ENCODE data around the gene RXFP4. TPM values are rescaled to one million over a fixed set of nuclear protein-coding genes. Genes with fewer than 3 reads are reported as not detected.

The RXFP4 gene
- total RNA-seq, 4 donors from 2014 or later: not detected

GRCh38 chr1:155967341-155968050 lies 26.1 kb downstream of the RXFP4 start:
- peaks cover 26 to 69% (median 56%) of the 10 kb centered on the region in 4 donors for H3K36me3 ChIP-seq
- no peak for DNase-seq (ENCODE audit: extremely low spot score)
- WGBS: 32% methylated on average over 13 of the region's 13 CpGs
- peaks cover 76 to 91% (median 80%) of the 10 kb centered on the region in 4 donors for H3K4me1 ChIP-seq
- intact Hi-C loops (cut with DNase I): no loop called here
- no peaks in the 10 kb centered on the region for H3K9me3 ChIP-seq
- peak overlapping the region in 3 of 4 donors; percentile 5 to 16 (median 5) for H3K4me3 ChIP-seq
- TF ChIP-seq EP300 (IDR thresholded peaks at IDR 0.05) (no peak), POLR2A (IDR thresholded peaks at IDR 0.05; ENCODE audit: low read depth) (no peak), POLR2AphosphoS5 (IDR thresholded peaks at IDR 0.05) (peak in 1 of 2 donors; percentile 37), CTCF (IDR thresholded peaks at IDR 0.05) (no peak)
- H3K27me3 ChIP-seq: no peaks in the 10 kb centered on the region
- H3K27ac ChIP-seq (replicated peaks in 1 of 4): peak overlapping the region; percentile 79 to 97 (median 91)

- Histone ChIP-seq H3K9me3 (no peaks in the 10 kb centered on the region), H3K36me3 (peaks cover 22 to 68% (median 51%) of the 10 kb centered on the region in 4 donors), H3K4me1 (peaks cover 76 to 91% (median 80%) of the 10 kb centered on the region in 4 donors), H3K27ac (replicated peaks in 1 of 4) (peak overlapping the region; percentile 79 to 97 (median 91)), H3K27me3 (no peaks in the 10 kb centered on the region), H3K4me3 (peak overlapping the region in 3 of 4 donors; percentile 5 to 16 (median 5))
- TF ChIP-seq EP300 (IDR thresholded peaks at IDR 0.05) (no peak), POLR2A (IDR thresholded peaks at IDR 0.05; ENCODE audit: low read depth) (no peak)
- no peak for DNase-seq (ENCODE audit: extremely low spot score)
- WGBS: 45% methylated on average over 7 of the region's 7 CpGs
- intact Hi-C loops (cut with DNase I): no loop called here
These were observed 26.6 kb downstream of the RXFP4 start for GRCh38 chr1:155968051-155968400.

- H3K27ac ChIP-seq (replicated peaks in 1 of 4): peak overlapping the region; percentile 79 to 97 (median 91)
- 30% methylated on average over 3 of the region's 3 CpGs for WGBS
- H3K27me3 ChIP-seq: no peaks in the 10 kb centered on the region
- H3K4me1 ChIP-seq: peaks cover 79 to 91% (median 81%) of the 10 kb centered on the region in 4 donors
- intact Hi-C loops (cut with DNase I): no loop called here
- TF ChIP-seq CTCF (IDR thresholded peaks at IDR 0.05): no peak
- peak overlapping the region in 1 of 4 donors; percentile 11 for H3K4me3 ChIP-seq
- H3K9me3 ChIP-seq: no peaks in the 10 kb centered on the region
- DNase-seq (ENCODE audit: extremely low spot score): no peak
- peaks cover 22 to 63% (median 45%) of the 10 kb centered on the region in 4 donors for H3K36me3 ChIP-seq
These were observed 27.2 kb downstream of the RXFP4 start for GRCh38 chr1:155968670-155969069.

- Histone ChIP-seq H3K27me3 (no peaks in the 10 kb centered on the region), H3K9me3 (no peaks in the 10 kb centered on the region), H3K4me1 (peaks cover 86 to 96% (median 88%) of the 10 kb centered on the region in 4 donors), H3K27ac (replicated peaks in 1 of 4) (peak overlapping the region; percentile 79 to 97 (median 91)), H3K36me3 (peaks cover 20 to 61% (median 39%) of the 10 kb centered on the region in 4 donors), H3K4me3 (peak overlapping the region in 1 of 4 donors; percentile 11)
- 58% methylated on average over 4 of the region's 9 CpGs for WGBS
- no peak for TF ChIP-seq CTCF (IDR thresholded peaks at IDR 0.05)
- no peak for DNase-seq (ENCODE audit: extremely low spot score)
- intact Hi-C loops (cut with DNase I): no loop called here
These were observed 27.9 kb downstream of the RXFP4 start for GRCh38 chr1:155969377-155969791.

GRCh38 chr1:155970531-155971167 lies 29.2 kb downstream of the RXFP4 start:
- no peak for DNase-seq (ENCODE audit: extremely low spot score)
- Histone ChIP-seq H3K27me3 (no peaks in the 10 kb centered on the region), H3K36me3 (peaks cover 7 to 48% (median 26%) of the 10 kb centered on the region in 4 donors), H3K9me3 (no peaks in the 10 kb centered on the region), H3K27ac (replicated peaks in 1 of 4) (peak overlapping the region; percentile 79 to 97 (median 91)), H3K4me3 (peak overlapping the region in 2 of 4 donors; percentile 16 to 27), H3K4me1 (peaks cover 99 to 100% (median 100%) of the 10 kb centered on the region in 4 donors)
- no peak for TF ChIP-seq POLR2A (IDR thresholded peaks at IDR 0.05; ENCODE audit: low read depth)
- peak in 1 of 2 donors; percentile 18 for TF ChIP-seq POLR2AphosphoS5 (IDR thresholded peaks at IDR 0.05)
- TF ChIP-seq EP300 (IDR thresholded peaks at IDR 0.05): no peak
- no peak for TF ChIP-seq CTCF (IDR thresholded peaks at IDR 0.05)
- intact Hi-C loops (cut with DNase I): no loop called here
- WGBS: 12% methylated on average over 11 of the region's 11 CpGs
